SK-N-SH (cell line): ENCODE measurements around the gene CFAP210. TPM values are rescaled to one million over a fixed set of nuclear protein-coding genes. Genes with fewer than 3 reads are reported as not detected.

Experiments used
- CTCF ChIA-PET: fragments of 300-600, 350-600 bp; formaldehyde crosslinking; extraction: SDS; loops from one replicate; lab custom pipeline; 2021; lab: Yijun Ruan, JAX
- POLR2A ChIA-PET: fragments of 350-600 bp; sonication (Branson Sonifier 250); formaldehyde crosslinking; extraction: SDS; loops from one replicate; lab custom pipeline; 2020; ENCODE audit warnings: antibody characterized with exemption, inconsistent platforms; lab: Yijun Ruan, JAX
- DNase-seq: peaks from one replicate; pipeline ENCODE4 v3.0.0; 2012
- H2AFZ ChIP-seq: fragments of 200-600 bp; sonication (generic); 2 replicates; pipeline ENCODE4 v1.8.1; 2016; ENCODE audit warnings: antibody characterized with exemption, mild to moderate bottlenecking, low read depth
- H3F3A ChIP-seq: fragments of 200-600 bp; sonication (generic); replicated peaks from 2 replicates; pipeline ENCODE3; 2016; ENCODE audit warnings: antibody characterized with exemption, mild to moderate bottlenecking; ENCODE audit not compliant: insufficient read depth
- H3K27ac ChIP-seq, 2 experiments: fragments of 200-500 bp in 1 of 2; fragments of 200-600 bp in 1 of 2; sonication (Bioruptor generic) in 1 of 2; sonication (generic), shearing (Covaris generic) in 1 of 2; 2 replicates each; pipeline versions ENCODE4 v1.5.1 to v1.6.1; 2014 to 2016; ENCODE audit warnings: low read depth in 2 of 2, inconsistent platforms in 1 of 2, low read length in 1 of 2, mild to moderate bottlenecking in 1 of 2, mixed read lengths in 1 of 2
- H3K27me3 ChIP-seq: fragments of 200-600 bp; sonication (generic), shearing (Covaris generic); 2 replicates; pipeline ENCODE4 v1.6.1; 2016; ENCODE audit warnings: mixed run types; ENCODE audit not compliant: insufficient read depth
- H3K36me3 ChIP-seq, 2 experiments: fragments of 200-500 bp in 1 of 2; fragments of 200-600 bp in 1 of 2; sonication (Bioruptor generic) in 1 of 2; sonication (generic) in 1 of 2; replicated peaks in 1 of 2; 2 replicates each; pipeline versions ENCODE3 to v1.5.1; 2014 to 2016; ENCODE audit warnings: low read length in 1 of 2, mild to moderate bottlenecking in 1 of 2; ENCODE audit not compliant: insufficient read depth in 2 of 2, control insufficient read depth in 1 of 2
- H3K4me1 ChIP-seq, 2 experiments: fragments of 200-500 bp in 1 of 2; fragments of 200-600 bp in 1 of 2; sonication (Bioruptor generic) in 1 of 2; sonication (generic), shearing (Covaris generic) in 1 of 2; 2 replicates each; pipeline versions ENCODE4 v1.5.1 to v1.6.1; 2014 to 2016; ENCODE audit warnings: low read depth in 1 of 2, low read length in 1 of 2, mixed run types in 1 of 2; ENCODE audit not compliant: insufficient read depth in 2 of 2, control insufficient read depth in 1 of 2
- H3K4me2 ChIP-seq: fragments of 200-600 bp; sonication (generic), shearing (Covaris generic); 2 replicates; pipeline ENCODE4 v1.6.1; 2017; ENCODE audit warnings: mixed run types
- H3K4me3 ChIP-seq, 2 experiments: fragments of 200-500 bp in 1 of 2; fragments of 200-600 bp in 1 of 2; sonication (Bioruptor generic) in 1 of 2; sonication (generic), shearing (Covaris generic) in 1 of 2; 2 replicates each; pipeline versions ENCODE4 v1.5.1 to v1.8.1; 2014 to 2016; ENCODE audit warnings: low read depth in 2 of 2, inconsistent platforms in 1 of 2, low read length in 1 of 2, mild to moderate bottlenecking in 1 of 2, mixed read lengths in 1 of 2, moderate library complexity in 1 of 2
- H3K79me2 ChIP-seq: fragments of 200-600 bp; sonication (generic); 2 replicates; pipeline ENCODE4 v1.8.1; 2017; ENCODE audit warnings: mild to moderate bottlenecking; ENCODE audit not compliant: insufficient read depth
- H3K9ac ChIP-seq: fragments of 200-600 bp; sonication (generic); 2 replicates; pipeline ENCODE4 v1.6.1; 2017; ENCODE audit warnings: mixed run types
- H3K9me2 ChIP-seq: fragments of 200-600 bp; sonication (generic); 2 replicates; pipeline ENCODE4 v1.6.1; 2017; ENCODE audit warnings: mixed run types
- H3K9me3 ChIP-seq: fragments of 200-600 bp; sonication (generic); 2 replicates; pipeline ENCODE4 v1.6.1; 2017; ENCODE audit warnings: mixed run types, mild to moderate bottlenecking, moderate library complexity
- H4K20me1 ChIP-seq: fragments of 200-600 bp; sonication (generic); 2 replicates; pipeline ENCODE4 v1.6.1; 2017; ENCODE audit warnings: mild to moderate bottlenecking, mixed run types; ENCODE audit not compliant: insufficient read depth
- CHD2 ChIP-seq: fragments of 150-350 bp; IDR thresholded peaks from 2 replicates; pipeline ENCODE4 v1.6.1; 2018; ENCODE audit warnings: low read length; ENCODE audit not compliant: partially characterized antibody
- ELF1 ChIP-seq: IDR thresholded peaks from 2 replicates; pipeline ENCODE4 v1.4.0; 2012
- EP300 ChIP-seq, 2 experiments: IDR thresholded peaks; 2 replicates each; pipeline versions ENCODE4 v1.4.0 to v1.6.1; 2012; ENCODE audit warnings: borderline replicate concordance in 1 of 2, low read depth in 1 of 2, low read length in 1 of 2
- FOSL2 ChIP-seq: IDR thresholded peaks from 2 replicates; pipeline ENCODE4 v1.4.0; 2012; ENCODE audit warnings: low read depth, mild to moderate bottlenecking, moderate library complexity, borderline replicate concordance
- FOXJ3 ChIP-seq: sonication (generic); formaldehyde crosslinking; IDR thresholded peaks from 2 replicates; pipeline ENCODE4 v1.5.1; 2020; ENCODE audit warnings: mild to moderate bottlenecking, missing genetic modification reagents
- GATA2 ChIP-seq: sonication (generic); formaldehyde crosslinking; IDR thresholded peaks from 2 replicates; pipeline ENCODE4 v1.5.0; 2020; ENCODE audit warnings: mild to moderate bottlenecking, missing genetic modification reagents
- JUND ChIP-seq: IDR thresholded peaks from 2 replicates; pipeline ENCODE4 v1.4.0; 2012
- MAX ChIP-seq: IDR thresholded peaks from 2 replicates; pipeline ENCODE4 v1.4.0; 2012; ENCODE audit warnings: low read depth
- MXI1 ChIP-seq: IDR thresholded peaks from 2 replicates; pipeline ENCODE4 v1.6.1; 2012; ENCODE audit warnings: mild to moderate bottlenecking, low read depth, low read length, improper control_type of control experiment
- NFIC ChIP-seq: IDR thresholded peaks from 2 replicates; pipeline ENCODE4 v1.4.0; 2012; ENCODE audit warnings: borderline replicate concordance
- NRF1 ChIP-seq: IDR thresholded peaks from 2 replicates; pipeline ENCODE4 v1.6.1; 2012; ENCODE audit warnings: low read depth, mild to moderate bottlenecking, low read length
- RAD21 ChIP-seq: IDR thresholded peaks from 2 replicates; pipeline ENCODE4 v1.6.1; 2012; ENCODE audit warnings: mild to moderate bottlenecking, low read length
- RCOR1 ChIP-seq: fragments of 150-350 bp; IDR thresholded peaks from 2 replicates; pipeline ENCODE4 v1.6.1; 2017; ENCODE audit warnings: antibody characterized with exemption, low read length
- REST ChIP-seq: IDR thresholded peaks from 2 replicates; pipeline ENCODE4 v1.6.1; 2012; ENCODE audit warnings: mild to moderate bottlenecking, low read depth, low read length, moderate library complexity
- RFX5 ChIP-seq: IDR thresholded peaks from 2 replicates; pipeline ENCODE4 v1.6.1; 2012; ENCODE audit warnings: mild to moderate bottlenecking, improper control_type of control experiment, low read length
- USF1 ChIP-seq: IDR thresholded peaks from 2 replicates; pipeline ENCODE4 v1.4.0; 2012; ENCODE audit warnings: low read depth, borderline replicate concordance
- YY1 ChIP-seq: IDR thresholded peaks from 2 replicates; pipeline ENCODE4 v1.4.0; 2012; ENCODE audit warnings: low read depth, mild to moderate bottlenecking
- WGBS: methylation state at CpG from one replicate; pipeline ENCODE4 v1.1.6; 2017; ENCODE audit warnings: low lambda C conversion rate; 5-methylcytosine and 5-hydroxymethylcytosine counted together
- polyA plus RNA-seq, 3 experiments: library from polyadenylated mRNA; depleted of rRNA; stranded (reverse); fragments of >200 nt; gene quantifications; 2 replicates each; pipeline ENCODE4 v1.2.3, GENCODE V29; 2012

The CFAP210 gene
- polyA plus RNA-seq, 1 of the 3 experiments (the other 2 are of a cell fraction), result 0.03 TPM

DNA sequence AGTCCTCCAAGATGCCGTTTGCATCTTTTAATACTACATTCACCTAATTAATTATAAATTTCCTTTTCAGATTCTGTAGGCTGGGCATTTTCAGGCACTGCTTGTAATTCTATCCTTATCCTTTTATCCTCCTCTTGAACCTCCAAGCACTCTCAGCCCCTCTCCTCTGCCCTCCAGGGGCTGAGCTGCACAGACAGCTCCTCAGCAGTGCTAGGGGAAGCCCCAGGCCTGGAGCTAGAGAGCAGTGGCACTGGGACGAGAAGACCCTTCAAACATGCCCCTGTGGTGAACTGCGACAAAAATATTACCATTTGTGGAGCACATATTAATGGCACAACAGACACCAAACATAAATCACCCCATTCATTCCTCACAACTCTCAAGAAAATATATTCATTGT is 32.9 kb downstream of the CFAP210 start:
- peaks cover 5% of the 10 kb centered on the region for H3F3A ChIP-seq
- no peaks in the 10 kb centered on the region for H3K4me1 ChIP-seq
- H4K20me1 ChIP-seq, result no peaks in the 10 kb centered on the region
- H3K4me2 ChIP-seq, result no peak overlapping the region
- ChIA-PET CTCF (no interaction called here), POLR2A (no interaction called here)
- H3K9me3 ChIP-seq, result no peaks in the 10 kb centered on the region
- H3K4me3 ChIP-seq, result no peak overlapping the region
- no peak for DNase-seq
- 58% methylated on average over 3 of the region's 3 CpGs for WGBS
- TF ChIP-seq FOXJ3 (CRISPR knock-in tag), result no peak
- TF ChIP-seq GATA2 (CRISPR knock-in tag), result no peak
- TF ChIP-seq RFX5, result no peak
- no peak for TF ChIP-seq EP300 (IDR thresholded peaks at IDR 0.05; ENCODE audit: borderline replicate concordance in 1 of 2, low read depth in 1 of 2, low read length in 1 of 2)
- no peak for TF ChIP-seq MAX
- no peak for TF ChIP-seq JUND
- no peak for TF ChIP-seq RCOR1
- TF ChIP-seq RAD21, result no peak
- no peak for TF ChIP-seq MXI1
- TF ChIP-seq NFIC, result no peak
- no peak for TF ChIP-seq USF1
- TF ChIP-seq REST, result no peak
- no peak for TF ChIP-seq NRF1
- TF ChIP-seq ELF1, result no peak
- TF ChIP-seq CHD2, result no peak
- no peak for TF ChIP-seq FOSL2
- no peak for TF ChIP-seq YY1
- no peaks in the 10 kb centered on the region for H3K9me2 ChIP-seq
- no peaks in the 10 kb centered on the region for H3K27me3 ChIP-seq
- H3K27ac ChIP-seq, result no peak overlapping the region
- no peaks in the 10 kb centered on the region for H3K79me2 ChIP-seq
- H3K9ac ChIP-seq, result no peak overlapping the region
- H2AFZ ChIP-seq, result no peak overlapping the region
- no peaks in the 10 kb centered on the region for H3K36me3 ChIP-seq
